Activated naive CD4-positive, alpha-beta T cell (primary cell): Measurements from ENCODE around the gene ZSCAN22.
A peak's percentile ranks its signal among the peaks of the same experiment; 100 is the strongest.
"Not testable (repeated sequence)": the region's sequence is repeated elsewhere in the genome, so short reads cannot be mapped to it uniquely, and the experiment has no call there.

Source experiments
- DNase-seq, 4 experiments: peaks; one replicate each; lab custom pipeline; 2025; lab: John Stamatoyannopoulos, UW

The ZSCAN22 gene

GRCh38 chr19:58318297-58318696, 8.5 kb upstream of the ZSCAN22 start:
- no peak for DNase-seq

GRCh38 chr19:58319241-58319640, 7.6 kb upstream of the ZSCAN22 start:
- DNase-seq: no peak

- no peak for DNase-seq
Measured at GRCh38 chr19:58325311-58326022, 1.3 kb upstream of the ZSCAN22 start.

- no peak for DNase-seq
Measured at GRCh38 chr19:58326501-58326913, 287 bp upstream of the ZSCAN22 start.

- peak in 1 of 4 experiments; percentile 17 for DNase-seq
Measured at GRCh38 chr19:58328999-58329398, 2.2 kb downstream of the ZSCAN22 start.

- no peak for DNase-seq
Measured at GRCh38 chr19:58330458-58330857, 3.7 kb downstream of the ZSCAN22 start.

GRCh38 chr19:58332697-58333096, 5.9 kb downstream of the ZSCAN22 start:
- no peak for DNase-seq

- no peak for DNase-seq
Measured at GRCh38 chr19:58334691-58335249, 8.0 kb downstream of the ZSCAN22 start.

GRCh38 chr19:58335630-58336029, 8.8 kb downstream of the ZSCAN22 start:
- DNase-seq: no peak

- DNase-seq: no peak
Measured at GRCh38 chr19:58336216-58336615, 9.4 kb downstream of the ZSCAN22 start.

GRCh38 chr19:58336820-58337219, 10.0 kb downstream of the ZSCAN22 start:
- no peak for DNase-seq

- DNase-seq: no peak
Measured at GRCh38 chr19:58338336-58338735, 11.5 kb downstream of the ZSCAN22 start.

GRCh38 chr19:58338825-58339558, 12.2 kb downstream of the ZSCAN22 start:
- DNase-seq: no peak

- DNase-seq: no peak
Measured at GRCh38 chr19:58345558-58345957, 18.8 kb downstream of the ZSCAN22 start.

- DNase-seq: peak in 3 of 4 experiments; percentile 38 to 60 (median 43)
Measured at GRCh38 chr19:58346961-58347929, 20.5 kb downstream of the ZSCAN22 start.

- DNase-seq: not testable (repeated sequence)
Measured at GRCh38 chr19:58348080-58348479, 21.3 kb downstream of the ZSCAN22 start.

- no peak for DNase-seq
Measured at GRCh38 chr19:58349590-58349989, 22.8 kb downstream of the ZSCAN22 start.

GRCh38 chr19:58350001-58350861, 23.4 kb downstream of the ZSCAN22 start:
- no peak for DNase-seq

- no peak for DNase-seq
Measured at GRCh38 chr19:58350871-58351557, 24.2 kb downstream of the ZSCAN22 start.

- DNase-seq: no peak
Measured at GRCh38 chr19:58351558-58351878, 24.7 kb downstream of the ZSCAN22 start.
